PC-9 (cell line): Measurements from ENCODE around the gene UTP25.

Experiments
- CTCF ChIP-seq: fragments of 200-600 bp; sonication (generic); conservative IDR thresholded peaks from 2 replicates; pipeline ENCODE4 v1.6.1; 2017; ENCODE audit warnings: mixed run types, antibody characterized with exemption, mild to moderate bottlenecking, moderate library complexity
- EZH2 ChIP-seq: fragments of 200-600 bp; sonication (generic); IDR thresholded peaks from 2 replicates; pipeline ENCODE4 v1.8.0; 2017; ENCODE audit warnings: antibody characterized with exemption, low read depth

- no peak for TF ChIP-seq CTCF
- TF ChIP-seq EZH2 = no peak
Measured at GRCh38 chr1:209820986-209821385, 6.8 kb upstream of the UTP25 start.
